Mesenchymal stem cell (in vitro differentiated cells and primary cell): ENCODE measurements around the gene PLIN3.
"Not testable (repeated sequence)": the region's sequence is repeated elsewhere in the genome, so short reads cannot be mapped to it uniquely, and the experiment has no call there.

Source experiments
- DNase-seq: peaks from one replicate; pipeline ENCODE4 v3.0.0-alpha.2; 2013
- H2AFZ ChIP-seq: one replicate; pipeline ENCODE4 v1.6.1; 2013; ENCODE audit warnings: low read depth, mild to moderate bottlenecking, control low read depth, inconsistent platforms, low read length, moderate library complexity
- H2AK5ac ChIP-seq: 2 replicates; pipeline ENCODE4 v1.6.1; 2013; ENCODE audit warnings: low read length, moderate library complexity, mild to moderate bottlenecking, inconsistent platforms; ENCODE audit not compliant: severe bottlenecking
- H2BK120ac ChIP-seq: one replicate; pipeline ENCODE4 v1.6.1; 2013; ENCODE audit warnings: low read depth, mild to moderate bottlenecking, inconsistent platforms, low read length, moderate library complexity
- H2BK12ac ChIP-seq, 2 experiments: one replicate each; pipeline ENCODE4 v1.6.1; 2013; ENCODE audit warnings: inconsistent platforms in 2 of 2, low read length in 2 of 2, mild to moderate bottlenecking in 2 of 2, moderate library complexity in 2 of 2, control low read depth in 1 of 2
- H2BK15ac ChIP-seq: one replicate; pipeline ENCODE4 v1.6.1; 2013; ENCODE audit warnings: mild to moderate bottlenecking, low read depth, inconsistent platforms; ENCODE audit not compliant: poor library complexity, severe bottlenecking
- H2BK5ac ChIP-seq: 2 replicates; pipeline ENCODE4 v1.6.1; 2013; ENCODE audit warnings: low read depth, mild to moderate bottlenecking, low read length, control low read depth, inconsistent platforms; ENCODE audit not compliant: poor library complexity, severe bottlenecking
- H3K14ac ChIP-seq, 2 experiments: one replicate each; pipeline ENCODE4 v1.6.1; 2013; ENCODE audit warnings: inconsistent platforms in 2 of 2, low read length in 2 of 2, control low read depth in 1 of 2, mild to moderate bottlenecking in 1 of 2, moderate library complexity in 1 of 2
- H3K18ac ChIP-seq, 2 experiments: one replicate each; pipeline ENCODE4 v1.6.1; 2013; ENCODE audit warnings: inconsistent platforms in 2 of 2, low read length in 2 of 2, control low read depth in 1 of 2, low read depth in 1 of 2, mild to moderate bottlenecking in 1 of 2
- H3K23ac ChIP-seq, 2 experiments: one replicate each; pipeline ENCODE4 v1.6.1; 2013; ENCODE audit warnings: inconsistent platforms in 2 of 2, low read length in 2 of 2, mild to moderate bottlenecking in 2 of 2, moderate library complexity in 2 of 2, control low read depth in 1 of 2
- H3K27ac ChIP-seq: 2 replicates; pipeline ENCODE4 v1.5.1; 2013; ENCODE audit warnings: mild to moderate bottlenecking, moderate library complexity, low read length, control low read depth, inconsistent platforms; ENCODE audit not compliant: poor library complexity, severe bottlenecking
- H3K27me3 ChIP-seq, 2 experiments: 2 replicates each; pipeline versions ENCODE4 v1.6.1 to v1.7.0; 2013; ENCODE audit warnings: low read length in 2 of 2, mild to moderate bottlenecking in 2 of 2, moderate library complexity in 2 of 2, control low read depth in 1 of 2, inconsistent platforms in 1 of 2; ENCODE audit not compliant: control insufficient read depth in 1 of 2, insufficient read depth in 1 of 2
- H3K36me3 ChIP-seq, 2 experiments: 2 replicates each; pipeline versions ENCODE4 v1.6.1 to v1.7.0; 2013; ENCODE audit warnings: low read length in 2 of 2, control low read depth in 1 of 2, inconsistent platforms in 1 of 2, low read depth in 1 of 2, mild to moderate bottlenecking in 1 of 2; ENCODE audit not compliant: insufficient read depth in 2 of 2, control insufficient read depth in 1 of 2
- H3K4ac ChIP-seq, 2 experiments: one replicate each; pipeline ENCODE4 v1.6.1; 2013; ENCODE audit warnings: inconsistent platforms in 2 of 2, low read length in 2 of 2, mild to moderate bottlenecking in 2 of 2, moderate library complexity in 2 of 2, control low read depth in 1 of 2, low read depth in 1 of 2
- H3K4me1 ChIP-seq: 2 replicates; pipeline ENCODE4 v1.6.1; 2013; ENCODE audit warnings: low read depth, low read length, control low read depth; ENCODE audit not compliant: control insufficient read depth, insufficient read depth
- H3K4me2 ChIP-seq: 2 replicates; pipeline ENCODE4 v1.6.1; 2013; ENCODE audit warnings: low read length, mild to moderate bottlenecking, inconsistent platforms; ENCODE audit not compliant: poor library complexity, severe bottlenecking
- H3K4me3 ChIP-seq, 2 experiments: 2 replicates each; pipeline versions ENCODE4 v1.5.1 to v1.7.0; 2013; ENCODE audit warnings: low read length in 2 of 2, mild to moderate bottlenecking in 2 of 2, control low read depth in 1 of 2, low read depth in 1 of 2; ENCODE audit not compliant: insufficient read depth in 1 of 2
- H3K79me1 ChIP-seq: replicated peaks from 2 replicates; pipeline ENCODE4 v1.6.1; 2013; ENCODE audit warnings: mild to moderate bottlenecking, control low read depth, low read length, inconsistent platforms; ENCODE audit not compliant: poor library complexity, severe bottlenecking
- H3K9ac ChIP-seq: 2 replicates; pipeline ENCODE4 v1.7.0; 2013; ENCODE audit warnings: mild to moderate bottlenecking, low read length, moderate library complexity
- H3K9me3 ChIP-seq: 2 replicates; pipeline ENCODE4 v1.7.0; 2013; ENCODE audit warnings: mild to moderate bottlenecking, low read length; ENCODE audit not compliant: control insufficient read depth
- H4K8ac ChIP-seq: one replicate; pipeline ENCODE4 v1.6.1; 2013; ENCODE audit warnings: inconsistent platforms, mild to moderate bottlenecking, low read length, moderate library complexity
- H4K91ac ChIP-seq: one replicate; pipeline ENCODE4 v1.6.1; 2013; ENCODE audit warnings: mild to moderate bottlenecking, low read length, inconsistent platforms
- WGBS: methylation state at CpG from one replicate; pipeline ENCODE4 v1.1.7; 2013; ENCODE audit warnings: mixed read lengths; 5-methylcytosine and 5-hydroxymethylcytosine counted together

PLIN3 gene

DNA sequence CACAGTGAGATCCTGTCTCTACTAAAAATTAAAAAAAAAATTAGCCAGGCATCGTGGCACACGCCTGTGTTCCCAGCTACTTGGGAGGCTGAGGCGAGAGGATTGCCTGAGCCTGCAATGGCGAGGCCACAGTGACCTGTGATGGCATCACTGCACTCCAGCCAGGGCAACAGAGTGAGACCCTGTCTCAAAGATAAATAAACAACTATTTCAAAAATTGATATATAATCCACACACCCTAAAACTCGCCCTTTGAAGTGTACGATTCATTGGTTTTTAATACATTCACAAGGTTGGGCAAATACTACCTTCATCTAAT lies 23.9 kb downstream of the PLIN3 start:
- Histone ChIP-seq H3K4me3 (no peak overlapping the region), H2AFZ (no peak overlapping the region), H3K4me1 (peaks cover 24% of the 10 kb centered on the region), H3K36me3 (peaks cover 75 to 82% of the 10 kb centered on the region in 2 experiments), H2BK15ac (no peak overlapping the region), H3K9me3 (no peaks in the 10 kb centered on the region), H3K27me3 (no peaks in the 10 kb centered on the region), H2BK5ac (no peak overlapping the region), H3K23ac (no peak overlapping the region), H2BK12ac (no peak overlapping the region), H3K79me1 (peaks cover 18% of the 10 kb centered on the region), H2AK5ac (no peak overlapping the region), H2BK120ac (no peak overlapping the region), H4K8ac (no peak overlapping the region), H3K14ac (no peak overlapping the region), H3K4ac (no peak overlapping the region), H3K27ac (no peak overlapping the region), H4K91ac (no peak overlapping the region), H3K4me2 (no peak overlapping the region), H3K9ac (no peak overlapping the region), H3K18ac (no peak overlapping the region)
- no peak for DNase-seq
- 93% methylated on average over 6 of the region's 6 CpGs for WGBS

GRCh38 chr19:4839192-4839591 lies 28.3 kb downstream of the PLIN3 start:
- no peak overlapping the region for H2AK5ac ChIP-seq
- H2AFZ ChIP-seq = no peak overlapping the region
- H4K91ac ChIP-seq = no peak overlapping the region
- H3K4ac ChIP-seq = no peak overlapping the region
- H2BK5ac ChIP-seq = no peak overlapping the region
- peaks cover 9% of the 10 kb centered on the region for H3K4me1 ChIP-seq
- no peaks in the 10 kb centered on the region for H3K9me3 ChIP-seq
- H3K14ac ChIP-seq = no peak overlapping the region
- no peak overlapping the region for H2BK12ac ChIP-seq
- H3K27ac ChIP-seq = no peak overlapping the region
- 96% methylated on average over 17 of the region's 17 CpGs for WGBS
- H3K27me3 ChIP-seq = no peaks in the 10 kb centered on the region
- no peak overlapping the region for H3K4me2 ChIP-seq
- DNase-seq = no peak
- no peak overlapping the region for H4K8ac ChIP-seq
- H2BK120ac ChIP-seq = no peak overlapping the region
- no peak overlapping the region for H3K9ac ChIP-seq
- no peak overlapping the region for H2BK15ac ChIP-seq
- H3K36me3 ChIP-seq = peaks cover 67 to 71% of the 10 kb centered on the region in 2 experiments
- H3K79me1 ChIP-seq = peaks cover 15% of the 10 kb centered on the region
- no peak overlapping the region for H3K23ac ChIP-seq
- no peak overlapping the region for H3K4me3 ChIP-seq
- no peak overlapping the region for H3K18ac ChIP-seq

GRCh38 chr19:4832776-4833175 lies 34.7 kb downstream of the PLIN3 start:
- H2BK5ac ChIP-seq = no peak overlapping the region

GRCh38 chr19:4831979-4832340 lies 35.5 kb downstream of the PLIN3 start:
- H2AFZ ChIP-seq = peak overlapping the region; percentile 85
- H3K9me3 ChIP-seq, H2BK120ac ChIP-seq, H2BK15ac ChIP-seq, H2BK5ac ChIP-seq, H3K23ac ChIP-seq, H3K14ac ChIP-seq, H3K79me1 ChIP-seq, H3K27ac ChIP-seq, H2AK5ac ChIP-seq, H2BK12ac ChIP-seq, H3K27me3 ChIP-seq, H3K36me3 ChIP-seq, DNase-seq: not testable (repeated sequence)
- H4K8ac ChIP-seq = peak overlapping the region; percentile 93
- peak overlapping the region; percentile 98 for H3K9ac ChIP-seq
- peak overlapping the region; percentile 40 to 99 for H3K18ac ChIP-seq
- H3K4me1 ChIP-seq = peaks cover 14% of the 10 kb centered on the region
- H3K4me2 ChIP-seq = peak overlapping the region; percentile 93
- WGBS = 85% methylated on average over 8 of the region's 9 CpGs
- peak overlapping the region in 1 of 2 experiments; percentile 97 for H3K4ac ChIP-seq
- H4K91ac ChIP-seq = peak overlapping the region; percentile 43
- H3K4me3 ChIP-seq = peak overlapping the region; percentile 97

More at GRCh38 chr19:4832776-4833175, 34.7 kb downstream of the PLIN3 start:
- Histone ChIP-seq H3K79me1 (peaks cover 6% of the 10 kb centered on the region), H2BK12ac (no peak overlapping the region), H3K9ac (no peak overlapping the region), H3K27ac (no peak overlapping the region), H3K4me3 (no peak overlapping the region), H2BK15ac (no peak overlapping the region), H3K23ac (no peak overlapping the region), H2AK5ac (no peak overlapping the region), H3K18ac (no peak overlapping the region), H3K4me2 (no peak overlapping the region), H3K9me3 (no peaks in the 10 kb centered on the region), H2BK120ac (no peak overlapping the region), H4K8ac (no peak overlapping the region), H3K36me3 (peaks cover 13 to 16% of the 10 kb centered on the region in 2 experiments), H3K14ac (no peak overlapping the region), H2AFZ (no peak overlapping the region), H3K4ac (no peak overlapping the region), H3K27me3 (no peaks in the 10 kb centered on the region), H4K91ac (no peak overlapping the region), H3K4me1 (peaks cover 12% of the 10 kb centered on the region)
- no peak for DNase-seq
- WGBS = 90% methylated on average over 5 of the region's 5 CpGs
